Thoracic aorta (tissue), 2 donors: ENCODE measurements around the gene IL5. TPM values are rescaled to one million over a fixed set of nuclear protein-coding genes. Genes with fewer than 3 reads are reported as not detected.

ENCODE experiments used
- ATAC-seq: fragments of 150-250 bp; one replicate; pipeline ENCODE4 v1.8.0; 2017; ENCODE audit warnings: low read depth; ENCODE audit not compliant: insufficient number of reproducible peaks, low FRiP score
- DNase-seq: peaks from one replicate; pipeline ENCODE4 v3.0.0-alpha.2; 2020; ENCODE audit warnings: low spot score
- H3K27ac ChIP-seq, 2 donors: fragments of 200-600 bp; sonication (generic); 1 replicate in 1 of 2; 2 replicates in 1 of 2; pipeline ENCODE4 v1.5.1; 2016; ENCODE audit warnings: mild to moderate bottlenecking in 2 of 2, moderate library complexity in 2 of 2
- H3K27me3 ChIP-seq: fragments of 200-600 bp; sonication (generic); replicated peaks from 2 replicates; pipeline ENCODE4 v1.6.0; 2016; ENCODE audit warnings: mild to moderate bottlenecking; ENCODE audit not compliant: insufficient read depth
- H3K36me3 ChIP-seq: fragments of 200-600 bp; sonication (generic); one replicate; pipeline ENCODE4 v1.5.1; 2016
- H3K4me1 ChIP-seq, 2 donors: fragments of 200-600 bp; sonication (generic); 1 replicate in 1 of 2; 2 replicates in 1 of 2; pipeline versions ENCODE4 v1.5.1 to v1.6.0; 2016; ENCODE audit warnings: low read depth in 2 of 2, mild to moderate bottlenecking in 1 of 2; ENCODE audit not compliant: control insufficient read depth in 1 of 2
- H3K4me3 ChIP-seq: fragments of 200-600 bp; sonication (generic); 2 replicates; pipeline ENCODE4 v1.5.1; 2016; ENCODE audit warnings: mild to moderate bottlenecking
- H3K9me3 ChIP-seq: fragments of 200-600 bp; sonication (generic); 2 replicates; pipeline ENCODE4 v1.5.1; 2016
- CTCF ChIP-seq: fragments of 200-600 bp; sonication (generic); IDR thresholded peaks from one replicate; pipeline ENCODE4 v1.5.1; 2019; ENCODE audit warnings: antibody characterized with exemption
- total RNA-seq, 2 donors: library from RNA; depleted of rRNA; stranded (reverse); fragments of >200 nt; gene quantifications; one replicate each; pipeline versions ENCODE4 v1.1.0 to v1.2.3, GENCODE V29; 2016

IL5 gene
- total RNA-seq, 2 donors from 2014 or later = not detected

- Histone ChIP-seq H3K36me3 (no peaks in the 10 kb centered on the region), H3K27me3 (no peaks in the 10 kb centered on the region), H3K4me3 (no peak overlapping the region), H3K9me3 (no peaks in the 10 kb centered on the region), H3K4me1 (no peaks in the 10 kb centered on the region), H3K27ac (no peak overlapping the region)
- ATAC-seq = no peak
- TF ChIP-seq CTCF = no peak
- no peak for DNase-seq
Observed at GRCh38 chr5:132547269-132547668, 3.9 kb upstream of the IL5 start.

- no peak overlapping the region for H3K4me3 ChIP-seq
- DNase-seq (no peak), ATAC-seq (no peak)
- H3K27ac ChIP-seq = no peak overlapping the region
- H3K36me3 ChIP-seq = no peaks in the 10 kb centered on the region
- no peaks in the 10 kb centered on the region for H3K27me3 ChIP-seq
- H3K4me1 ChIP-seq = no peaks in the 10 kb centered on the region
- TF ChIP-seq CTCF = no peak
- H3K9me3 ChIP-seq = no peaks in the 10 kb centered on the region
Observed at GRCh38 chr5:132546108-132546507, 2.8 kb upstream of the IL5 start.

GRCh38 chr5:132540764-132541163, 2.6 kb downstream of the IL5 start:
- Histone ChIP-seq H3K9me3 (no peaks in the 10 kb centered on the region), H3K36me3 (no peaks in the 10 kb centered on the region), H3K27ac (no peak overlapping the region), H3K27me3 (no peaks in the 10 kb centered on the region), H3K4me1 (no peaks in the 10 kb centered on the region), H3K4me3 (no peak overlapping the region)
- no peak for DNase-seq
- ATAC-seq = no peak
- no peak for TF ChIP-seq CTCF

GRCh38 chr5:132540149-132540548, 3.2 kb downstream of the IL5 start:
- ATAC-seq = no peak
- H3K27ac ChIP-seq = no peak overlapping the region
- TF ChIP-seq CTCF = no peak
- H3K27me3 ChIP-seq = no peaks in the 10 kb centered on the region
- H3K4me1 ChIP-seq = no peaks in the 10 kb centered on the region
- no peaks in the 10 kb centered on the region for H3K36me3 ChIP-seq
- DNase-seq = no peak
- H3K9me3 ChIP-seq = no peaks in the 10 kb centered on the region
- no peak overlapping the region for H3K4me3 ChIP-seq

GRCh38 chr5:132539716-132540115, 3.6 kb downstream of the IL5 start:
- no peaks in the 10 kb centered on the region for H3K27me3 ChIP-seq
- DNase-seq (no peak), ATAC-seq (no peak)
- no peaks in the 10 kb centered on the region for H3K4me1 ChIP-seq
- no peak overlapping the region for H3K4me3 ChIP-seq
- no peak for TF ChIP-seq CTCF
- H3K36me3 ChIP-seq = no peaks in the 10 kb centered on the region
- no peak overlapping the region for H3K27ac ChIP-seq
- no peaks in the 10 kb centered on the region for H3K9me3 ChIP-seq
